Endodermal cell (in vitro differentiated cells): ENCODE data around the gene BMPER. TPM values are rescaled to one million over a fixed set of nuclear protein-coding genes. Genes with fewer than 3 reads are reported as not detected.

Experiments
- DNase-seq: peaks from one replicate; pipeline ENCODE4 v3.0.0-alpha.2; 2017
- H3K27ac ChIP-seq: 2 replicates; pipeline ENCODE4 v1.5.1; 2013; ENCODE audit warnings: mild to moderate bottlenecking, low read depth, low read length, moderate library complexity
- H3K27me3 ChIP-seq: 2 replicates; pipeline ENCODE4 v1.6.1; 2013; ENCODE audit warnings: mild to moderate bottlenecking, low read length, moderate library complexity; ENCODE audit not compliant: insufficient read depth, control insufficient read depth, poor library complexity, severe bottlenecking
- H3K36me3 ChIP-seq: 2 replicates; pipeline ENCODE4 v1.7.0; 2013; ENCODE audit warnings: mild to moderate bottlenecking, low read length, moderate library complexity; ENCODE audit not compliant: control insufficient read depth, insufficient read depth
- H3K4me1 ChIP-seq: one replicate; pipeline ENCODE4 v1.7.0; 2013; ENCODE audit warnings: low read length; ENCODE audit not compliant: control insufficient read depth, insufficient read depth
- H3K4me3 ChIP-seq: 2 replicates; pipeline ENCODE4 v1.5.1; 2013; ENCODE audit warnings: mild to moderate bottlenecking, low read length, moderate library complexity
- H3K9ac ChIP-seq: 2 replicates; pipeline ENCODE4 v1.6.1; 2013; ENCODE audit warnings: mild to moderate bottlenecking, low read length, moderate library complexity; ENCODE audit not compliant: poor library complexity, severe bottlenecking; ENCODE audit errors: extremely low read depth
- H3K9me3 ChIP-seq: 2 replicates; pipeline ENCODE4 v1.6.1; 2013; ENCODE audit warnings: mild to moderate bottlenecking, low read length, moderate library complexity; ENCODE audit not compliant: control insufficient read depth
- H3K27ac Mint-ChIP-seq: 2 replicates; pipeline ENCODE4 v1.8.0; 2020; ENCODE audit warnings: mixed read lengths
- H3K27me3 Mint-ChIP-seq: 2 replicates; pipeline ENCODE4 v1.8.0; 2021; ENCODE audit warnings: mild to moderate bottlenecking, mixed read lengths; ENCODE audit not compliant: insufficient read depth
- H3K36me3 Mint-ChIP-seq: 2 replicates; pipeline ENCODE4 v1.8.0; 2020; ENCODE audit warnings: low read depth, mixed read lengths
- H3K4me1 Mint-ChIP-seq: 2 replicates; pipeline ENCODE4 v1.8.0; 2020; ENCODE audit warnings: mixed read lengths
- H3K4me3 Mint-ChIP-seq: 2 replicates; pipeline ENCODE4 v1.8.0; 2020; ENCODE audit warnings: mild to moderate bottlenecking, moderate library complexity, mixed read lengths
- H3K9me3 Mint-ChIP-seq: 2 replicates; pipeline ENCODE4 v1.8.0; 2020; ENCODE audit warnings: mild to moderate bottlenecking, mixed read lengths
- WGBS, 2 experiments: methylation state at CpG; one replicate each; pipeline versions ENCODE4 v1.1.5 to v1.1.7; 2013; ENCODE audit warnings: missing lambda C conversion rate in 2 of 2, mixed read lengths in 1 of 2; ENCODE audit not compliant: insufficient coverage in 1 of 2, insufficient read length in 1 of 2; 5-methylcytosine and 5-hydroxymethylcytosine counted together
- total RNA-seq, 2 donors: library from RNA; stranded (reverse); fragmentation: NEBNext Ultra II Directional in 1 of 2; extraction: Animal tissue kit (Norgen Biotek cat#: 25700) in 1 of 2; gene quantifications; 2 replicates in 1 of 2; 3 replicates in 1 of 2; pipeline ENCODE4 v1.2.1, GENCODE V29; 2021
- TF ChIP-seq, protein P1 (sequence below): fragments of 200-600 bp; sonication (generic); conservative IDR thresholded peaks from 2 replicates; pipeline ENCODE4 v1.5.0; 2021; ENCODE audit warnings: antibody characterized with exemption, mild to moderate bottlenecking

Gene BMPER
- total RNA-seq, 2 donors from 2014 or later, result 71.2 to 72.2 TPM

DNA sequence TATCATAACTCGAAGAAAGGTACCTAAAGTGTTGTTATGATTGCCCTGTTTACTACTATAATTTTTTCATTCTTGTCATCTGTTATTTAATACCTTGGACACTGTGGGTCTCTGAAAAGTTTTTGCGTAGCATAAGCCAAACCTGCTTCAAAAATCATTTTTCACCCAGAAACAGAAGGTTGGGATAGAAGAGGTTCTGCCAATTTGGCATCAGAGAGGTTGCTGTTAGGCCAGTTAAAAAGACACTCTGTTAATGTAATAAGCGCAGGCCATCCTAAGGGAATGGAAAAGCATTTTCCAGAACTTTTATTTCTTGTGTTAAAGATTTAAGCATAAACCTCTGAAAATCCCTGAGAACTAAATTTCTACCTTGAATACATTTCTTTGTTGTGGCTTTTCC, 212.2 kb downstream of the BMPER start:
- H3K27ac Mint-ChIP-seq, result no peak overlapping the region
- H3K4me3 Mint-ChIP-seq, result no peak overlapping the region
- Histone ChIP-seq H3K9ac (no peak overlapping the region), H3K9me3 (peaks cover 13% of the 10 kb centered on the region), H3K4me3 (no peak overlapping the region), H3K36me3 (no peaks in the 10 kb centered on the region), H3K27ac (no peak overlapping the region), H3K4me1 (no peaks in the 10 kb centered on the region), H3K27me3 (no peaks in the 10 kb centered on the region)
- no peaks in the 10 kb centered on the region for H3K4me1 Mint-ChIP-seq
- no peaks in the 10 kb centered on the region for H3K27me3 Mint-ChIP-seq
- 92 to 100% methylated on average over 1 to 3 of the region's 3 CpGs for WGBS, 2 experiments
- peaks cover 19% of the 10 kb centered on the region for H3K36me3 Mint-ChIP-seq
- DNase-seq, result no peak
- peaks cover 10% of the 10 kb centered on the region for H3K9me3 Mint-ChIP-seq
- TF ChIP-seq, protein P1, sequence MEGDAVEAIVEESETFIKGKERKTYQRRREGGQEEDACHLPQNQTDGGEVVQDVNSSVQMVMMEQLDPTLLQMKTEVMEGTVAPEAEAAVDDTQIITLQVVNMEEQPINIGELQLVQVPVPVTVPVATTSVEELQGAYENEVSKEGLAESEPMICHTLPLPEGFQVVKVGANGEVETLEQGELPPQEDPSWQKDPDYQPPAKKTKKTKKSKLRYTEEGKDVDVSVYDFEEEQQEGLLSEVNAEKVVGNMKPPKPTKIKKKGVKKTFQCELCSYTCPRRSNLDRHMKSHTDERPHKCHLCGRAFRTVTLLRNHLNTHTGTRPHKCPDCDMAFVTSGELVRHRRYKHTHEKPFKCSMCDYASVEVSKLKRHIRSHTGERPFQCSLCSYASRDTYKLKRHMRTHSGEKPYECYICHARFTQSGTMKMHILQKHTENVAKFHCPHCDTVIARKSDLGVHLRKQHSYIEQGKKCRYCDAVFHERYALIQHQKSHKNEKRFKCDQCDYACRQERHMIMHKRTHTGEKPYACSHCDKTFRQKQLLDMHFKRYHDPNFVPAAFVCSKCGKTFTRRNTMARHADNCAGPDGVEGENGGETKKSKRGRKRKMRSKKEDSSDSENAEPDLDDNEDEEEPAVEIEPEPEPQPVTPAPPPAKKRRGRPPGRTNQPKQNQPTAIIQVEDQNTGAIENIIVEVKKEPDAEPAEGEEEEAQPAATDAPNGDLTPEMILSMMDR, result no peak

DNA sequence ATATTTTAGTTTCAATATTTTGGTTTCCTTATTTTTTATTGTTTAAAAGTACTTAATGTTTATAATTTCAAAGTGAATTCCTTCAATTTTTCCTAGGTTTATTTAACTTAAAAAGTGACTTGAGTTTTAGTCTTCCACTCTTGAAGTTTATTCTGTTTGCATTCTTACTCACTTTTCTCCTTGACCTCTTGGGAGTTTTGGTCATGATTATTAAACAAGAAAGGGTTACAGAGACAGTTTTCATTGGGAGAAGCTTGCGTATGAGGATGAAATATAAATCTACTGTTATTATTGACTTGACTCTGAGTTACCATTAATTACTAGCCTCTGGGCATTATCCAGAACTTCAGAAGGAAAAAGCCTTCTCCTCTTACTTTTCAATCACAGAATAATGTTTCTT, 216.0 kb downstream of the BMPER start:
- WGBS, 2 experiments, result 38% methylated on average over 1 of the region's 1 CpG; no CpG with 5 or more reads in 1 of the 2 experiments
- Histone ChIP-seq H3K9me3 (peaks cover 23% of the 10 kb centered on the region), H3K27me3 (no peaks in the 10 kb centered on the region), H3K4me1 (no peaks in the 10 kb centered on the region), H3K4me3 (no peak overlapping the region), H3K9ac (no peak overlapping the region), H3K36me3 (no peaks in the 10 kb centered on the region), H3K27ac (no peak overlapping the region)
- peaks cover 9% of the 10 kb centered on the region for H3K9me3 Mint-ChIP-seq
- H3K36me3 Mint-ChIP-seq, result peaks cover 25% of the 10 kb centered on the region
- no peak overlapping the region for H3K4me3 Mint-ChIP-seq
- TF ChIP-seq, protein P1, result no peak
- no peaks in the 10 kb centered on the region for H3K4me1 Mint-ChIP-seq
- no peaks in the 10 kb centered on the region for H3K27me3 Mint-ChIP-seq
- no peak overlapping the region for H3K27ac Mint-ChIP-seq
- DNase-seq, result no peak

DNA sequence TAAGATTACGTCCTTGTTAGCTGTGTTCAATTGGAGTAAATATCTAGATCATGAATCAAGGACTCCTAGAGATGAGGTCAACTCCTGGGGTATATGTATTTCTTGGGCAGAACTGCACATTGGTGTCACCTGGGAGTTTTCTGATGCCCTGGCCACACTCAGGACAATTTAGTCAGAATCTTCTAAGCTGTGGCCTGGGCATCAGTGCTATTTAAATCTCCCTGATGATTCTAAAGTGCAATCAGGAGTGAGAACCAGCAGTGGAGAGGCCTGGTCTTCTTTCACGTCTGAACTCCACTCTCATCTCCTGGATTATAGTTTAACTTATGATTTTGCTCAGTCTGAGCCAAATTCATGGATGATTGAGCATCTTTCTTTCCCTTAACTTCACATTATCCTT, 218.0 kb downstream of the BMPER start:
- no peak for DNase-seq
- Histone ChIP-seq H3K27ac (no peak overlapping the region), H3K36me3 (no peaks in the 10 kb centered on the region), H3K9me3 (peaks cover 23% of the 10 kb centered on the region), H3K9ac (no peak overlapping the region), H3K4me3 (no peak overlapping the region), H3K4me1 (no peaks in the 10 kb centered on the region), H3K27me3 (no peaks in the 10 kb centered on the region)
- H3K4me3 Mint-ChIP-seq, result no peak overlapping the region
- no peaks in the 10 kb centered on the region for H3K4me1 Mint-ChIP-seq
- peaks cover 9% of the 10 kb centered on the region for H3K9me3 Mint-ChIP-seq
- H3K27ac Mint-ChIP-seq, result no peak overlapping the region
- TF ChIP-seq, protein P1, result no peak
- 83 to 96% methylated on average over 2 of the region's 2 CpGs for WGBS, 2 experiments
- H3K36me3 Mint-ChIP-seq, result peaks cover 25% of the 10 kb centered on the region
- no peaks in the 10 kb centered on the region for H3K27me3 Mint-ChIP-seq
